GM19395 (cell line): ENCODE results near the gene PKMYT1.
"Not testable (repeated sequence)": the region's sequence is repeated elsewhere in the genome, so short reads cannot be mapped to it uniquely, and the experiment has no call there.

Experiments
- ATAC-seq: cut with Tn5 transposase; IDR thresholded peaks from one replicate; pipeline ENCODE4 v1.9.1; 2021; ENCODE audit warnings: mild to moderate bottlenecking, moderate library complexity; ENCODE audit not compliant: unreplicated experiment

PKMYT1 gene

DNA sequence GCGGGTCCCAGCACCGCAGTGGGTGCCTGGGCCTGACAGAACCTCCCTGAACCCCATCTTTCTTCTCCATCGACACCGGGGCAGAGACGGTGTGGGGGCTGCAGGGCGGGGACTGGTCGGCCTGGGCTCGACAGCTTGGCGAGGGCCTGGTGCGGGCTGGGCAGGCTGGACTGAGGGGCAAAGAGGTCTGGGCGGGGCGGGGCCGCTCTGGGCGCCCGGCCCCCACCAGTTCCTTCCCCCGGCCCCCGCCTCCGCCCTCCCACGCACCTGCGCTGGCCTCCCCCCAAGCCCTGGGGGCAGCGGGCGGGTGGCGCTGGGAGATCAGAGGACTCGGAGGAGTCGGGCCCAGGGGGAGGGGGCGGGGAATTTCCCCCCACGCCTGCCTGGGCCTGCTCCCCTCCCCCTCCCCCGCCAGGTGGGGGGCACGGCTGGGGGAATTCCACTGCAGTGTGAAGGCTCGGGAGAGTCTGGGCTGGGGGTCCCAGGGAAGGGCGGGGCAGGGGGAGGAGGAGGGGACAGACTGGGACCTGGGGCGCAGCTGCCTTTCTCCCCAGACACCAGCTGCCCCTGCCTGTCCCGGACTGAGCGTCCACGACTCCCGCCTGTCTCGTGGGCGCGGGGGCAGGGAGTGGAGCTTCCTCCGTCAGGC, 17.0 kb downstream of the PKMYT1 start:
- no peak for ATAC-seq

DNA sequence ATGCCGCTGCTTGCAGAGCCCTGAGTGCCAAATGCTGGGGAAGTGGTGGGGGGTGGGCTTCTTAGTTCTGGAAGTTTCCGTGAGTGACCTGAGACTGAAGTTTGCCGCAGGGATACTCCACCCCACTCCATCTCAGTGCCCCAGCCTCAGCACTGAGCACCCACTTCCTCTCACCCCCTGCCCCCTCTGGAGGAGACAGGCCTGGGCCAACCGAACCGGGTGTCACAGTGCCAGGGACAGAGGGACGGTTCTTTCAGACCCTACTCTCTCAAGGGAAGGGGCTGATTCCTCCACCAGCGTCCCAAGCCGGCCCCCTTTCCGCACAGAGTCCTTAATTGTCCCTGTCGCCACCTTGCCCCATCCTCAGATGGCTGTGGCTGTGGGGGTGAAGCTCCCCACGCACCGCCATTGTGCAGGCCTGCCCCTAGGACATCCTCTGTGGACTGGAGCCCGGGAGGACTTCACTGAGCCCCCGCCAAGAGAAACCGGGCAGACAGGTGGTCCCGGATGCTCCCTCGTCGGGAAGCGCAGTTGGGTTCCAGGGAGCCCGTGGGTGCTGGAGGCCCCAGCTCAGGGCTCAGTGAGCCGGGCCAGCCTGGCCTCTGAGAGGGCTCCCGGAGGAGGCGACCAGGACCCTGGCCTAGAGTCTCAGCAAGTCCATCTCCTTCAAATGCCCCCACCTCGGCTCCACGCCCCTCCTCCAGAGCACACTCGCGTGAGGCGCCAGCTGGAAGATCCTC, 17.7 kb downstream of the PKMYT1 start:
- no peak for ATAC-seq

DNA sequence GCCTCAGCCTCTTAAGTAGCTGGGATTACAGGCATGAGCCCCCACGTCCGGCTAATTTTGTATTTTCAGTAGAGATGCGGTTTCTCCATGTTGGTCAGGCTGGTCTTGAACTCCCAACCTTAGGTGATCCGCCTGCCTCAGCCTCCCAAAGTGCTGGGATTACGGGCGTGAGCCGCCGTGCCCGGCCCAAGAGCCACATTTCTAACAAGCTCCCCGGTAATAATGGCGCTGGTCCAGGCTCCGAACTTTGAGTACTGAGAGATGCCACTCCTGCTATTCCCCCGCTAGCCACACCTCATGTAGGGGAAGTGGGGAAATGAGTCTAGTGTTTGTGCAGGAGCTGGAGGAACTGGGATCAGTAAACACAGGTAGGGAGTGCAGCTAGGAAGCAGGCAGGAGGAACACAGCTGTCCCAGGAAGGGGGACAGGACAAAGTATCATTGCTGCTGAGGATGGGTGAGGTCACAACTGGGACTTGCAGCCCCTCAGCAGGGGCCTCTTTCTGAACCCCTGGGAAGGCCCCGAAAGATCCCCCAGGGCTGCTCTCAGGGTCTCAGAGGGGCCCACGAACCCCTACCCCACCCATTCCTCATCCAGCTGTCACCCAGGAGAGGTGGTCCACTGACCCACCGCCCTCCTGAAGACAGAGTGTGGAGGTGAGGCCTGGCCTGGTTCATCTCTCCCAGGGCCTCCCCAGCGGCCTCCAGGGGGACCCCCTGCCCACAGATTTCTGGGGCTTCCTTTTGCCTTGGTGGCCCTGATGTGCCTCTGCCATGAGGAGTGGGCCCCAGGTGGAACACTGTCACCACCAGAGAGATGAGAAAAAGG, 19.8 kb downstream of the PKMYT1 start:
- no peak for ATAC-seq

DNA sequence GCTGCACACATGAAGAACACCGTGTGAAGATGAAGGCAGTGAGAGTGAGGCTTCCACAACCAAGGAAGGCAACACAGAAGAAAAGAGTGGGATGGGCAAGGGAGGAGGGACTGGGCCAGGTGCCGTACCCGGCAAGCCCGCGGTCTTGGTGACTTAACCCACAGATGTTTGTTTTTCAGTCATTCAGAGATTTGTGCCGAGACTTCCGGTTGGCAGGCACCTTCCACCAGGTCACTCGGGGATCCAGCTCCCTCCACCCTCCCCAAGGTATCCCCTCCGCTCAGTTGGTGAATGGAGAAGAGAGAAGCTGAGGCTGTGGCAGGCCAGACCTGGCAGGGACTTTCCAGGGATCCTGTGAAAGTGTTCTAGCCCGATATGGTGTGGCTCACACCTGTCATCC, 21.0 kb downstream of the PKMYT1 start:
- ATAC-seq = no peak

DNA sequence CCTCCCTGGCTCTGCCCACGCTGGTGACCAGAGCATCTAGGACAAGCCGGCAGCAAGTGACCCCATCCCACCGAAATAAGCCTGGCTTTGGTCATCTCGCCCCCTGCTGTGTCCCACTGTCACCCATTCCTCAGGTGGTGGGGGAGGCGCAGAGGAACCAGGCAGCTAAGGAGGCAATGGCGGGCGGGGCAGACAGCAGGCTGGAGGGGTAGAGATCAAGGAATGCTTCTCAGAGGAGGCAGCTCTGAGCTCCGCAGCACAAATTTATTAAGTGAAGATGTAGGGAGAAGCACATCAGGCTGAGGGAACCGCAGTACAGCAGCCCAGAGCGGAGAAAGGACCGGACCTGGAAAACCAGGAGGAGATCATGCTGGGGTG, 23.7 kb downstream of the PKMYT1 start:
- no peak for ATAC-seq

DNA sequence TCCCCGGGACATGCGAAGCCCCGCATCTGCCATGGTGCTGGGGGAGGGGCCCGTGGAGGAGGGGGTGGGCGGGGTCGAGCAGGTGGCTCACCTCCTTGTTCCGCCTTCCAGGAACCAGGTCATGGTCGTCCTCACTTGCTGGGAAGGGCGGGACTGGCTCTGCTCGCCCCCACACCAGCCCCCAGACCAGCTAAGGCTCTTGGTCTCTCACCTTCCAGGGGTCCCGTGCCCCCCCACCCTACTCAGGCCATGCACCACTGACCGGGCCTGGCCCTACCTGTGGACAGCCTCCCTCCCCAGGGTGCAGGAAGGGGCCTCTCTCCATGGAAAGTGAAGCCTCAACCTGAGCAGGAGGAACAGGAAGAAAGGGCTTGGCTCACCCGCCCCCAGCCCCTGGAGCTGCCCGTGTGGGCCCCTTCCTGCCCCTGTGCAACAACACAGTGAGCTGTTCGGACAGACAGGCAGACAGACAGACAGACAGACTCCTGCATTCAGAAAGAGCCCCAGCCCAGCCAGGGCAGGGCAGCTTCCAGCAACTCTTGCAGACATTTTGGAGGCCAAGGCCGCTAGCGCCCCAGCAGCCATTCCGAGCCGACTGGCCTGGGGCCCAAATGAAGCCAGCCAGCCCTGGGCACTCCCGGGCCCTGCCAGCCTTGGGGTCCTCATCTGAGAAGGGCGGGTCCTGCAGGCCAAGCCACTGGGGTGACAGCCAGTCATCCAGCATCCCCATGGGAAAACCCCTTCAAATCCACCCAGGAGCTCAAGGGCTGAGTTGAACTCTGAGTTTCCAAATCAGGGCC, 24.3 kb downstream of the PKMYT1 start:
- ATAC-seq = no peak

DNA sequence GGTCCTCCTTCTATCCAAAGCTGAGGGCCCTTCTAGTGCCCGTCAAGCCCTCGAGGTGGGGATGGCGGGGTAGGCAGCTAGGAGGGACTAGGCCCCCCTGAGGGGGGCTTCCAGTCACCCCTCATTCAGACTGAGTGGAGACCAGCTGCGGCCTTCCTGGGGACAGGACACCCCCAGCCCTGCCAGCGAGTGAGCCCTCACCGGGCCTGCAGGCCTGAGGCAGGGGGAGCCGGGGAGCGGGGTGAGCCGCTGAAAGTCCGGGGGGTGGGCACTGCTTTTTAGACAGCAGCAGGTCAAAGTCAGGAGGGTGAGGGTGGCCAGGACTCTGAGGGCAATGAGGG, 24.8 kb downstream of the PKMYT1 start:
- no peak for ATAC-seq

DNA sequence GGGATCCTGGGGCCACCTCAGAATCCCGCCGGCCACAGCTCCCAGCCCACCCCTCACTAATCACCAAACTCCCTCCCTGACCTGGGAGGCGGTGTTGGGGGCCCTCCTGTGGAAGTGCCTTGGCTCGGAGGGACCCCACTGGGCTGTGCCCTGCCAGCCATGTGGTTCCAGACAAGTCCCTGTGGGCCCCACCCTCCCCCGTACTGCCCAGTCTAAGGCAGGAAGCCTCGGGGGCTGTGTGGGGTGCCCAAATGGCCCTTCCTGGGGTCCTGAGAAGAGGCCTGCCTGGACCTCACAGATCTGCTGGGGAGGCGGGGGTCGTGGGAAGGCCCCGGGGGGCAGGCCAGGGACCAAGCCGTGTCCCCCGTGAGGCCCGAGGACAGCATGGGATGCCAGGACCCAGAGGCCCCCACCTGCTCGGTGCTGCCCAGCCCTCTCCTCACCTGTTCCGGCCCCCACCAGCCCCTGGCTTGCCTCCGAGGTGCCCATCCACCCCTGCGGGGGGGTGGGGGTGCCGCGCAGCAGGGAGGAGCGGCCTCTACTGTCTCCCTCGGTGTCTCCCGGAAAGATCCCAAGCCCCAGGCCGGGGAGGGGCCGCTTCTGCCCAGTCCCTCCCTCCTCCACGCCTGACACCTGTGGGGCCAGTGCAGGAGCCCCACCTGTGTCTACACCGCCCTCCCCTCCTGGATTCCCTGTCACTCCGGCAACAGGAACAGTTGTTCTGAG, 25.4 kb downstream of the PKMYT1 start:
- no peak for ATAC-seq

DNA sequence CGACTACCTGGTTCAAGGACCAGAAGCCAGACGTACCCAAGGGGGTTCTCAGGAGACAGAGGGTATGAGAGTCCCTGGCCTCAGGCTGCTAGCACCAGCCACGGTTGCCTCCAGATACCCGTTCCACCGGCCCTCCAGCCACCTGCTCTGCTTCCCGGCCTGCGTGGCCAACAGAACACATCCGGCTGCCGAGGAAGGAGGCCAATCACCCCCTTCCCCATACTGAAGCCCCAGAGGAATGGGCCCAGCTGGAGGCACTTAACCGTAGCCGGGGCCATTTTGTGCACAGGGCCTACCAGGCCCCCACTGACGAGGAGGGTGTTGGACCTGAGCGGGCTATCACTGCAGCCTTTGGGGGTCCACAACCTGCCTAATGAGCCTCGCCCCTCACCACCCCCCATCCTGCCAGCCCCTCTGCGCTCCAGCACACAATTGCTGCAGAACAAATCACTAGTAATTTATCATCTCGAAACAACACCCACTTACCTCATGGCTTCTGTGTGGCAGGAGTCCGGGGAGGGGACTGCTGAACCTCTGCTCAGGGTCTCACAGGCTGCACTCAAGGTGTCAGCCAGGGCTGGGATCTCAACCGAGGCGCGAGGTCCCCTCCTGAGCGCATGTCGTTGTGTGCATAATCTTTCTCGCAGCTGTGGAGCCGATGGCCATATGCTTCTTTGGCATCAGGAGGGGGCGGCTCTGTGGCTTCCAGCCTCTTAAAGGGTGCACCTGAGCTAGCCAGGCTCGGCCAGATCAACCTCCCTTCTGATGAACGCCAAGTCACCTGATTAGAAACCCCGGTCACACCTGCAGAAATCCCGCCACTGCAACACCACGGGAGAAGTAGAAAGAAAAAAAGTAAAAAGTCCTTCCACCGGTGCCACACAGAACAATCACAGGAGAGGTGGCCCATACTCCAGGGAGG, 26.3 kb downstream of the PKMYT1 start:
- ATAC-seq = no peak

DNA sequence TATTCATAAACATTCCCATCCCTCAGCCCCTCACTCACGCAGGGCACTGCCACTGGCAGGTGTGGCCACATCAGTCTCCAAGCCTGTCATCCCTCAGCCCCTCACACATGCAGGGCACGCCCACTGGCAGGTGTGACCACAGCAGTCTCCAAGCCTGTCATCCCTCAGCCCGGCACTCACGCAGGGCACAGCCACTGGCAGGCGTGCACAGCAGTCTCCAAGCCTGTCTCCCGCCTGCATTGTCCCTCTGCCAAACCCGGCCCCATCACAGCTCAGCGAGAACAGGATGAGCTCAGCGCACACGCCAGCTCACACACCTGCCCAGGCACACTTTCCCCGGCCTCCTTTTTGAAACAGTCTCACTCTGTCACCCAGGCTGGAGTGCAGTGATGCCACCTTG, 27.6 kb downstream of the PKMYT1 start:
- ATAC-seq = no peak

DNA sequence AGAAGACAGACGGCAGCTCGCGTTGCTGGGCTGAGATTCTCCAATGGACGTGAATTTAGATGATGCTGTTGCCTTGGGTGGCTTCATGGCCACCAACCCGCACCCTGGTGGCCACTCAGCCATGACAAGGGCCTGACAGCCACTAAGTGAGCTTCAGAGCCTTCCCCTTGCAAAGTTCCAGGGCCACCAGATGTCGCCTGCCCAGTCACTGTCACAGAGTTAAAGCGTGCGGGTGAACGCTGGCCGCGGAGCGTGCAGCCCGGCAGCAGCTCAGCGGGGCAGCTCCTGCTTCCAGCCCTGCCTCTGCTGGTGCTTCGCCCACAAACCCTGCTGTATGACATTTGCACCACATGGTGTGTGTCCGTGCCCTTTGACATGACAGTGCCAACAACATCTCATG, 29.5 kb downstream of the PKMYT1 start:
- ATAC-seq = no peak

DNA sequence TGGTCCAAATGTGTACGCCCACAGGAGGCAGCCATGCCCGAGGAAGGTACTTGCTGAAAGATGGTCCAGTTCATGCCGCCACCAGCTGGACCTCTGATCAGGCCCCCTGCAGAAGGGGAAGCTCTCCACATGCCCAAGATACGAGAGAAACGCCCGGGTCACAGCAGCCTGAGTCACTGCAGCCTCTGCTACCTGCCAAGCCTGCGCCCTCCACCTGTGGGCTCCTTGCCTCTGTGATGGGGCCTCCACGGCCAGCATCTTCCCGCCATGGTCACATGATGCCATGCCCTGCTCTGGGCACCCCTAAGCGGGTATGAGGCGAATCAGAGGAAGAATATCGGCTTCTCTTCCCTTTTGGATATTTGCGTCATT, 29.9 kb downstream of the PKMYT1 start:
- ATAC-seq = no peak

DNA sequence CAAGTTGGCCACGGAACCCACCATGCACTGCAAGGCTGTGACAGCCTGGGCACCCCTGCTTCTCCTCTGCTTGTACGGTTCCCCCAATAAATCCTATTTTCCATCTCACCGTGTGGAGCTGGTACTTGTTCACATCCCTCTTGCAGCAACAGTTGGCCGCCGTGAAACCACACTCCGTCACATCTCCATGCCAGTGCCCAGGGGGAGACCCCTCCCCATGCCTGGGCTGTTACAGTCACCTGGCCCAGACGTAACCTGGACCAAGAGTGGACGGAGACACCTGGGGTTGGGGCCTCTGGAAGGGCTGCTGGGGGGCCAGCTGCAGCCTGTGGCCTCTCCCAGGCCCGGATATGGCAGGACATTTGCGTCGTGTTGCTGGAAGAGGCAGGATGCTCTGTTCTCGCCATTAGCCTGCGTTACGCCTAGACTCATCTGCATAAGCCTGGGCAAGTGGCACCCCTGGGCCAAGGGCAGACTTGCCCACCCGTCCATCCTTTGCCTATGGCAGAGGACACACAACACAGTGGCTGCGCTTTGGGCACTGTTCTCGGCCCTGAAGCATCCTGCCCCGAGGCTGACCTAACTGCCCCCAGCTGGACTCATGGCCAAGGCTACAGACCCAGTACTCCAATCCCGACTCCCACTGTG, 30.4 kb downstream of the PKMYT1 start:
- ATAC-seq = no peak

DNA sequence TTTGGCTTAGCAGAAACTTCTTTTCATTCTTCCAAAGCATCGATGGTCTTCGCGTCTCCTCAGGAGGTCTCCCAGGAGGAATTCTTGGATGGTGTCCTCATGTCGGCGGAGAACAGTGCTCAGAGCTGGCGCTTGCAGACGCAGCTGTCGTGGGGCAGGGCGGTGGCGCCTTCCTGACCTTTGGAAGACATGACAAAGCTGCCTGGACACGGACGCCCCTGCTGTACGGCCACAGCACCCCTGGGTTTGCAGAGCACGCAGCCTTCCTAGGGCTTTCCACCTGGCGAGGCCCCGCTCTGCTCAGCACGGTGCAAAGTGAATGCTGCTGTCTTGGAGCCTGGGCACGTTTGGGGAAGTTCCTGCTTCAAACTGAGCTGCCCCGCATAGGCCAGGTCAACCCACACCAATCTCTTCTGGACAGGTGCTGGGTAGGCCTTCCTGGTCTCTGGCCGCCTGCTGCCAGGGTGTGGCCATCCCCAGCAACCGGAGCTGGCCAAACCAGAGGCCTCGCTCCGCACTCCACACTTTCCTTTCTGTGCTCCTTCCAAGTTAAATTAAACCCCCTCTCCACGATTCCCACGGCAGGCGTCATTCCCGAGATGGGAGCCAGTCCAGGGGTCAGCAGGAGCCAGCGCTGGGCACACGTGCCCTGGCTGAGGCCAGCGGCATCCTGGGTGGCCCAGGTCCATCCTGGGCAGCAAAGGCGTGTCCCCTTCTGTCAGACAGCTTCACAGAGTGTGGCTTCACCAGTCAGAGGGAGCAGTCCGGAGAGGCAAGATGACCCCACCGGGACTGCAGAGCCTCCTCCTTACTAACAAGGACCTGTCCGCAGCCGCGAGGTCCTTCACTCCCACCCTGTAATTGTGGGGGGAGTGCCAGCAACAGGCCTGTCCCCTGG, 31.2 kb downstream of the PKMYT1 start:
- ATAC-seq = no peak

DNA sequence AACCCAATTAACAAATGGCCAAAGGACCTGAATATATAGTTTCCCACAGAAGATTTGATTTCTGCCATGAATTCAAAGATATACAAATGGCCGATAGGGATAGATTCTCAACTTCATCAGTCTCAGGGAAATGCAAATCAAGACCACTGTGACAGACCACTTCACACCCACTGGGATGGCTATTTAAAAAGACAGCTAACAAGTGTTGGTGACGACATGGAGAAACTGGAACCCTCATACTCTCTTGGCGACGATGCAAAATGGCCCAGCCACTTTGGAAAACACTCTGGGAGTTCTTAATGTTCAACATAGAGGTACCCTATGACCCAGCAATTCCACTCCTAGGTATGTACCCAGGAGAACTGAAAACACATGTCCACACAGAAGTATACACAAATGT, 33.6 kb downstream of the PKMYT1 start:
- no peak for ATAC-seq

DNA sequence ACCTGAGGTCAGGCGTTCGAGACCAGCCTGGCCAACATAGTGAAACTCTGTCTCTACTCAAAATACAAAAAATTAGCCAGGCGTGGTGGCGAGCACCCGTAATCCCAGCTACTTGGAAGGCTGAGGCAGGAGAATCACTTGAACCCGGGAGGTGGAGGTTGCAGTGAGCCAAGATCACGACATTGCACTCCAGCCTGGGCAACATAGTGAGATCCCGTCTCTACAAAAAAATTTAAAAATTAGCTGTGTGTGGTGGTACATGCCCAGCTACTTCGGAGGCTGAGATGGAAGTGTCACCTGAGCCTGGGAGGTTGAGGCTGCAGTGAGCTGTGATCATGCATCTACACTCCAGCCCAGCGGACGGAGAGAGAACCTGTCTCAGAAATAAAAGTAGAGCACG, 36.5 kb downstream of the PKMYT1 start:
- not testable (repeated sequence) for ATAC-seq

DNA sequence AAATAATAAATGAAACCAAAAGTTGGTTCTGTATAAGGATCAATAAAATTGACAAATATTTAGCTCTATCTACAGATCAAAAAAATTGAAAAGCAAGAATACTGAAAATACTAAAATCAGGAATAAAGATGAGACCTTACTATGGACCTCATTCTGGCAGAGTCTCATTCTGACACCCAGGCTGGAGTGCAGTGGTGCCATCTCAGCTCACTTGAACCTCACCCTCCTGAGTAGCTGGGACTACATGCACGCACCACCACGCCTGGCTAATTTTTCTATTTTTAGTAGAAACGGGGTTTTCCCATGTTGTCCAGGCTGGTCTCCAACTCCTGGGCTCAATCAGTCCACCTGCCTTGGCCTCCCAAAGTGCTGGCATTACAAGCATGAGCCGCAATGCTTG, 38.2 kb downstream of the PKMYT1 start:
- no peak for ATAC-seq

DNA sequence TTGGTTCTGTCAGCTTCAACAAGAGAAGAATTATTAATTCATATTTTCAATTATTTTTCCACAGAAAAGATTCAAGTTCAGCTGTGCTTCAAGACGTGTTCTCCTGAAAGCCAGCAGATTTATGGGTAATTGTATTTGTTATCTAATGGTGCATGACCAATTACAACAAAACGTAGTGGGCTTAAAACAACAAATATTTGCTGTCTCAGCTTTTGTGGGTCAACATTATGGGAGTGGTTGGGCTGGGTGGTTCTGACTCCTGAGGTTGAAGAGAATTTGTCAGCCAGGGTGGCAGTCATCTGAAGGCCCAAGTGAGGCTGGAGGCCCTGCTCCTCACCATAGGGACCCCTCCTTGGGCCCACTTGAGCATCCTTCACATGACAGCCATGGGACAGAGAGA, 40.3 kb downstream of the PKMYT1 start:
- no peak for ATAC-seq
